CD8-positive, alpha-beta memory T cell (primary cell): ENCODE measurements around the gene SLC45A2. TPM values are rescaled to one million over a fixed set of nuclear protein-coding genes. Genes with fewer than 3 reads are reported as not detected.
A peak's percentile ranks its signal among the peaks of the same experiment; 100 is the strongest.

Experiments used
- CTCF ChIA-PET: fragments of 350-600 bp; sonication (Branson Sonifier 250); formaldehyde crosslinking; loops from one replicate; lab custom pipeline; 2021; ENCODE audit warnings: antibody characterized with exemption; lab: Charles Lee
- POLR2A ChIA-PET: fragments of 350-600 bp; sonication (Branson Sonifier 250); formaldehyde crosslinking; loops from one replicate; lab custom pipeline; 2021; ENCODE audit warnings: antibody characterized with exemption; lab: Charles Lee
- DNase-seq, 5 donors: peaks; one replicate each; pipeline versions ENCODE4 v3.0.0 to v3.0.0-alpha.2; 2020 to 2022; ENCODE audit warnings: mixed read lengths in 1 of 5
- H3K27ac ChIP-seq: one replicate; pipeline ENCODE4 v1.7.0; 2013; ENCODE audit warnings: low read depth, mild to moderate bottlenecking, low read length, moderate library complexity
- H3K27me3 ChIP-seq: 2 replicates; pipeline ENCODE4 v1.7.0; 2013; ENCODE audit warnings: low read length, mild to moderate bottlenecking; ENCODE audit not compliant: insufficient read depth, poor library complexity, severe bottlenecking
- H3K36me3 ChIP-seq: 2 replicates; pipeline ENCODE4 v1.7.0; 2013; ENCODE audit warnings: mild to moderate bottlenecking, low read length, moderate library complexity; ENCODE audit not compliant: insufficient read depth
- H3K4me1 ChIP-seq: 2 replicates; pipeline ENCODE4 v1.7.0; 2013; ENCODE audit warnings: mild to moderate bottlenecking, low read length, moderate library complexity; ENCODE audit not compliant: insufficient read depth
- H3K4me3 ChIP-seq: 2 replicates; pipeline ENCODE4 v1.7.0; 2013; ENCODE audit warnings: mild to moderate bottlenecking, low read length
- H3K9me3 ChIP-seq: 2 replicates; pipeline ENCODE4 v1.7.0; 2013; ENCODE audit warnings: mild to moderate bottlenecking, low read length
- H3K27ac Mint-ChIP-seq, 8 donors: one replicate each; pipeline ENCODE4 v1.8.0; 2020 to 2021; ENCODE audit warnings: mixed read lengths in 8 of 8, mild to moderate bottlenecking in 6 of 8, inconsistent platforms in 3 of 8, moderate library complexity in 3 of 8
- H3K27me3 Mint-ChIP-seq, 2 donors: one replicate each; pipeline ENCODE4 v1.8.0; 2020 to 2021; ENCODE audit warnings: mixed read lengths in 2 of 2, mild to moderate bottlenecking in 1 of 2, moderate library complexity in 1 of 2
- H3K36me3 Mint-ChIP-seq, 3 donors: one replicate each; pipeline ENCODE4 v1.8.0; 2020 to 2021; ENCODE audit warnings: mixed read lengths in 3 of 3, inconsistent platforms in 1 of 3, mild to moderate bottlenecking in 1 of 3
- H3K4me1 Mint-ChIP-seq, 3 donors: one replicate each; pipeline ENCODE4 v1.8.0; 2020 to 2021; ENCODE audit warnings: mixed read lengths in 3 of 3, inconsistent platforms in 1 of 3, mild to moderate bottlenecking in 1 of 3
- H3K4me3 Mint-ChIP-seq, 7 donors: one replicate each; pipeline ENCODE4 v1.8.0; 2020 to 2021; ENCODE audit warnings: mixed read lengths in 7 of 7, mild to moderate bottlenecking in 6 of 7, moderate library complexity in 4 of 7, inconsistent platforms in 2 of 7
- H3K9me3 Mint-ChIP-seq, 5 donors: one replicate each; pipeline ENCODE4 v1.8.0; 2020 to 2022; ENCODE audit warnings: mixed read lengths in 5 of 5, mild to moderate bottlenecking in 3 of 5, moderate library complexity in 2 of 5, inconsistent platforms in 1 of 5
- polyA plus RNA-seq: library from polyadenylated mRNA; unstranded; fragments of 300-500 nt; fragmentation: Illumina TruSeq; gene quantifications from one replicate; pipeline ENCODE4 v1.2.3, GENCODE V29; 2021
- total RNA-seq, 2 experiments: library from RNA; stranded (reverse); gene quantifications; one replicate each; pipeline ENCODE4 v1.2.3, GENCODE V29; 2021

SLC45A2 gene
- total and polyA plus RNA-seq, 3 experiments from 2014 or later = not detected

GRCh38 chr5:33937707-33938506 lies 46.6 kb downstream of the SLC45A2 start:
- Histone ChIP-seq H3K27ac (no peak overlapping the region), H3K36me3 (no peaks in the 10 kb centered on the region), H3K9me3 (no peaks in the 10 kb centered on the region), H3K4me1 (no peaks in the 10 kb centered on the region), H3K4me3 (no peak overlapping the region), H3K27me3 (peaks cover 26% of the 10 kb centered on the region)
- Mint-ChIP-seq H3K36me3 (no peaks in the 10 kb centered on the region), H3K4me1 (peaks cover 0 to 5% (median 0%) of the 10 kb centered on the region in 3 donors), H3K27ac (no peak overlapping the region), H3K4me3 (no peak overlapping the region), H3K27me3 (peaks cover 21 to 66% of the 10 kb centered on the region in 2 donors), H3K9me3 (peaks cover 0 to 1% (median 0%) of the 10 kb centered on the region in 5 donors)
- POLR2A ChIA-PET = no interaction called here
- CTCF ChIA-PET = no interaction called here
- DNase-seq = no peak

GRCh38 chr5:33937017-33937706 lies 47.3 kb downstream of the SLC45A2 start:
- Histone ChIP-seq H3K27ac (no peak overlapping the region), H3K36me3 (no peaks in the 10 kb centered on the region), H3K27me3 (peaks cover 26% of the 10 kb centered on the region), H3K4me1 (no peaks in the 10 kb centered on the region), H3K4me3 (no peak overlapping the region), H3K9me3 (no peaks in the 10 kb centered on the region)
- no peaks in the 10 kb centered on the region for H3K36me3 Mint-ChIP-seq
- ChIA-PET POLR2A (no interaction called here), CTCF (no interaction called here)
- no peak for DNase-seq
- no peak overlapping the region for H3K27ac Mint-ChIP-seq
- H3K4me3 Mint-ChIP-seq = no peak overlapping the region
- peaks cover 0 to 1% (median 0%) of the 10 kb centered on the region in 5 donors for H3K9me3 Mint-ChIP-seq
- peaks cover 21 to 66% of the 10 kb centered on the region in 2 donors for H3K27me3 Mint-ChIP-seq
- peaks cover 0 to 5% (median 0%) of the 10 kb centered on the region in 3 donors for H3K4me1 Mint-ChIP-seq

GRCh38 chr5:33936381-33937016 lies 48.0 kb downstream of the SLC45A2 start, which contains the start of gene RXFP3:
TSS of gene RXFP3 (plus strand) at chr5:33936386. CDS start at chr5:33936741, 355 bp downstream.
- ChIA-PET CTCF (interaction anchor here (3.2 kb wide), 1 partner anchor 501 kb away, joined by 20 read pairs; no protein-coding TSS in a partner anchor), POLR2A (no interaction called here)
- H3K27me3 Mint-ChIP-seq = peaks cover 15 to 60% of the 10 kb centered on the region in 2 donors
- no peak for DNase-seq
- no peaks in the 10 kb centered on the region for H3K36me3 Mint-ChIP-seq
- H3K4me1 ChIP-seq = no peaks in the 10 kb centered on the region
- peaks cover 26% of the 10 kb centered on the region for H3K27me3 ChIP-seq
- no peaks in the 10 kb centered on the region for H3K9me3 ChIP-seq
- no peaks in the 10 kb centered on the region for H3K36me3 ChIP-seq
- peaks cover 0 to 5% (median 0%) of the 10 kb centered on the region in 3 donors for H3K4me1 Mint-ChIP-seq
- no peak within 1 kb of the TSS for H3K4me3 Mint-ChIP-seq
- H3K27ac Mint-ChIP-seq = no peak within 1 kb of the TSS
- H3K9me3 Mint-ChIP-seq = peaks cover 0 to 1% (median 0%) of the 10 kb centered on the region in 5 donors
- no peak within 1 kb of the TSS for H3K4me3 ChIP-seq
- no peak within 1 kb of the TSS for H3K27ac ChIP-seq

DNA sequence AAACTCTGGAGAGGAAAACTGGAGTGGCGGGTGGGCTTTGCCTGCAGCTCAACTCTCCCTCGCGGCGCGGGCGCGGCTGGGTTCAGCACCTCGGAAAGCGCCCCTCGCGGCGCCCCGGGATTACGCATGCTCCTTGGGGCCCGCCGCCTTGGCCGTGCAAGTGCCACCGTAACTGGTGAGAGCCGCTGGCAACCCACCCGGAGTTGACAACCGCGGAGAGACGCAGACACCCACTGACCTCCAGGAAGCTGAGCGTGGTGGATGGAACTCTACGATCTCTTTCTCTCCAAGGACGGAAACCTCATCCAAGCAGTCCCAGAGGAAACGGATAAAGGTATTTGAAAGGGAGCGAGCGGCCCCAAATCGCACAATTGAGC lies 48.5 kb downstream of the SLC45A2 start:
- no peak overlapping the region for H3K27ac ChIP-seq
- Mint-ChIP-seq H3K4me3 (no peak overlapping the region), H3K27ac (no peak overlapping the region), H3K27me3 (peaks cover 14 to 58% of the 10 kb centered on the region in 2 donors), H3K36me3 (no peaks in the 10 kb centered on the region), H3K9me3 (peaks cover 0 to 1% (median 0%) of the 10 kb centered on the region in 5 donors), H3K4me1 (peaks cover 0 to 5% (median 0%) of the 10 kb centered on the region in 3 donors)
- peak in 3 of 5 donors; percentile 3 to 33 (median 4) for DNase-seq
- peaks cover 26% of the 10 kb centered on the region for H3K27me3 ChIP-seq
- ChIA-PET CTCF (interaction anchor here (0.8 to 3.2 kb wide), 6 partner anchors 10 to 505 kb away, joined by 4 to 20 read pairs (median 5); no protein-coding TSS in a partner anchor), POLR2A (interaction anchor here (0.7 kb wide), 1 partner anchor 15 kb away, joined by 3 read pairs; no protein-coding TSS in a partner anchor)
- H3K36me3 ChIP-seq = no peaks in the 10 kb centered on the region
- H3K9me3 ChIP-seq = no peaks in the 10 kb centered on the region
- no peak overlapping the region for H3K4me3 ChIP-seq
- H3K4me1 ChIP-seq = no peaks in the 10 kb centered on the region

GRCh38 chr5:33934176-33934575 lies 50.3 kb downstream of the SLC45A2 start:
- Mint-ChIP-seq H3K36me3 (no peaks in the 10 kb centered on the region), H3K4me3 (no peak overlapping the region), H3K27me3 (peaks cover 7 to 40% of the 10 kb centered on the region in 2 donors), H3K9me3 (no peaks in the 10 kb centered on the region), H3K27ac (no peak overlapping the region), H3K4me1 (peaks cover 0 to 5% (median 0%) of the 10 kb centered on the region in 3 donors)
- Histone ChIP-seq H3K4me3 (no peak overlapping the region), H3K9me3 (no peaks in the 10 kb centered on the region), H3K4me1 (no peaks in the 10 kb centered on the region), H3K27ac (no peak overlapping the region), H3K36me3 (no peaks in the 10 kb centered on the region), H3K27me3 (peaks cover 26% of the 10 kb centered on the region)
- ChIA-PET CTCF (interaction anchor here (1.3 to 3.2 kb wide), 8 partner anchors 8 to 503 kb away, joined by 4 to 20 read pairs (median 5); no protein-coding TSS in a partner anchor), POLR2A (no interaction called here)
- DNase-seq = no peak

- Mint-ChIP-seq H3K36me3 (no peaks in the 10 kb centered on the region), H3K4me1 (peaks cover 0 to 5% (median 0%) of the 10 kb centered on the region in 3 donors), H3K9me3 (no peaks in the 10 kb centered on the region), H3K4me3 (no peak overlapping the region), H3K27ac (no peak overlapping the region), H3K27me3 (peaks cover 7 to 36% of the 10 kb centered on the region in 2 donors)
- Histone ChIP-seq H3K27me3 (peaks cover 26% of the 10 kb centered on the region), H3K4me3 (no peak overlapping the region), H3K4me1 (no peaks in the 10 kb centered on the region), H3K9me3 (no peaks in the 10 kb centered on the region), H3K36me3 (no peaks in the 10 kb centered on the region), H3K27ac (no peak overlapping the region)
- CTCF ChIA-PET = interaction anchor here (1.4 to 3.2 kb wide), 5 partner anchors 8 to 500 kb away, joined by 4 to 20 read pairs (median 5); no protein-coding TSS in a partner anchor
- no peak for DNase-seq
- POLR2A ChIA-PET = no interaction called here
Measured at GRCh38 chr5:33933723-33934169, 50.7 kb downstream of the SLC45A2 start.

DNA sequence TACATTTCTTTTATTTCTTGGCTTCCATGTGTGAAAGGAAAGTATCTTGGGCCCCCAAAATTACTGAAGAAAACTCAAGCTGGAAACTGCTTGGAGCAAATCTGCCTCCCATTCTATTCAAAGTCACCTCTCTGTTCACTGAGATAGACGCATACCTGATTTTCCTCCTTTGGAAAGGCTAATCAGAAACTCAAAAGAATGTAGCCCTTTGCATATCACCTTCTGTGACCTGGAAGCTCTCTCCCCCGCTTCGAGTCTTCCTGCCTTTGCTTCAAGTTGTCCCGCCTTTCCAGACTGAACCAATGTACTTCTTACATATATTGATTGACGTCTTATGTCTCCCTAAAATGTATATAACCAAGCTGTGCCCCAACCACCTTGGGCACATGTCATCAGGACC lies 53.4 kb downstream of the SLC45A2 start:
- CTCF ChIA-PET = no interaction called here
- peaks cover 12% of the 10 kb centered on the region for H3K27me3 ChIP-seq
- no peak for DNase-seq
- Mint-ChIP-seq H3K36me3 (no peaks in the 10 kb centered on the region), H3K27ac (no peak overlapping the region), H3K27me3 (peaks cover under 1 to 25% of the 10 kb centered on the region in 2 donors), H3K4me1 (no peaks in the 10 kb centered on the region), H3K4me3 (no peak overlapping the region), H3K9me3 (no peaks in the 10 kb centered on the region)
- H3K27ac ChIP-seq = no peak overlapping the region
- H3K9me3 ChIP-seq = no peaks in the 10 kb centered on the region
- H3K36me3 ChIP-seq = no peaks in the 10 kb centered on the region
- H3K4me1 ChIP-seq = no peaks in the 10 kb centered on the region
- H3K4me3 ChIP-seq = no peak overlapping the region
- POLR2A ChIA-PET = no interaction called here
